ENCODE data around the gene PRMT5. TPM values are rescaled to one million over a fixed set of nuclear protein-coding genes. Genes with fewer than 3 reads are reported as not detected.

PRMT5 gene
- total RNA-seq = 100 to 1,000 TPM in 1 of 2 experiments, 10 to 100 TPM in 1; 85.6 to 100 TPM

- no peak within 1 kb of the TSS for H3K27ac Mint-ChIP-seq
- peaks cover 37% of the 10 kb centered on the region for H3K4me1 Mint-ChIP-seq (ENCODE audit: low read depth)
- H3K27me3 Mint-ChIP-seq = no peaks in the 10 kb centered on the region
- ChIA-PET POLR2A (interaction anchor here (0.6 to 4.4 kb wide), 12 partner anchors 10 to 1404 kb away, joined by 3 to 47 read pairs (median 4); partner anchors contain the start of genes ACIN1, C14orf119, DAD1 and HAUS4), CTCF (interaction anchor here (0.7 to 4.6 kb wide), 34 partner anchors 9 to 1203 kb away, joined by 3 to 45 read pairs (median 5); partner anchors contain the start of genes AJUBA, CDH24, DAD1 and HAUS4)
- H3K4me3 Mint-ChIP-seq = no peak within 1 kb of the TSS
- no peaks in the 10 kb centered on the region for H3K9me3 Mint-ChIP-seq
- H3K36me3 Mint-ChIP-seq = peaks cover 26% of the 10 kb centered on the region
- intact Hi-C loops (cut with micrococcal nuclease) = loop anchor here (1.0 kb wide), 6 partner anchors 10 to 340 kb away; partner anchors contain the start of genes DAD1, LRP10 and RBM23
- peak; percentile 98 for DNase-seq
These were observed at the start of gene PRMT5 for GRCh38 chr14:22929104-22929960. TSS of gene PRMT5 (minus strand) at chr14:22929376. CDS start at chr14:22929361, 15 bp downstream.

- no peaks in the 10 kb centered on the region for H3K9me3 Mint-ChIP-seq
- no peak overlapping the region for H3K27ac Mint-ChIP-seq
- no peaks in the 10 kb centered on the region for H3K27me3 Mint-ChIP-seq
- no peak overlapping the region for H3K4me3 Mint-ChIP-seq
- DNase-seq = no peak
- no peaks in the 10 kb centered on the region for H3K36me3 Mint-ChIP-seq
- intact Hi-C loops (cut with micrococcal nuclease) = no loop called here
- CTCF ChIA-PET = interaction anchor here (1.6 to 8.5 kb wide), 4 partner anchors 6 to 142 kb away, joined by 3 to 201 read pairs (median 70); partner anchors contain the start of genes AJUBA and CDH24
- H3K4me1 Mint-ChIP-seq (ENCODE audit: low read depth) = peaks cover 6% of the 10 kb centered on the region
- POLR2A ChIA-PET = interaction anchor here (0.6 kb wide), 1 partner anchor 417 kb away, joined by 3 read pairs; no protein-coding TSS in a partner anchor
These were observed 49.3 kb upstream of the PRMT5 start for GRCh38 chr14:22978487-22978837.

GRCh38 chr14:22977684-22978486, 48.7 kb upstream of the PRMT5 start:
- intact Hi-C loops (cut with micrococcal nuclease) = no loop called here
- ChIA-PET POLR2A (no interaction called here), CTCF (interaction anchor here (1.1 to 8.5 kb wide), 6 partner anchors 6 to 143 kb away, joined by 3 to 201 read pairs (median 8); partner anchors contain the start of genes AJUBA and CDH24)
- H3K4me3 Mint-ChIP-seq = no peak overlapping the region
- no peak for DNase-seq
- H3K27me3 Mint-ChIP-seq = no peaks in the 10 kb centered on the region
- H3K4me1 Mint-ChIP-seq (ENCODE audit: low read depth) = peaks cover 6% of the 10 kb centered on the region
- H3K36me3 Mint-ChIP-seq = no peaks in the 10 kb centered on the region
- no peak overlapping the region for H3K27ac Mint-ChIP-seq
- no peaks in the 10 kb centered on the region for H3K9me3 Mint-ChIP-seq

- intact Hi-C loops (cut with micrococcal nuclease) = no loop called here
- H3K27ac Mint-ChIP-seq = no peak overlapping the region
- ChIA-PET CTCF (interaction anchor here (1.1 to 8.5 kb wide), 7 partner anchors 7 to 143 kb away, joined by 3 to 201 read pairs (median 5); partner anchors contain the start of genes AJUBA and CDH24), POLR2A (no interaction called here)
- peaks cover 6% of the 10 kb centered on the region for H3K4me1 Mint-ChIP-seq (ENCODE audit: low read depth)
- DNase-seq = no peak
- H3K27me3 Mint-ChIP-seq = no peaks in the 10 kb centered on the region
- no peaks in the 10 kb centered on the region for H3K36me3 Mint-ChIP-seq
- H3K4me3 Mint-ChIP-seq = no peak overlapping the region
- H3K9me3 Mint-ChIP-seq = no peaks in the 10 kb centered on the region
These were observed 48.2 kb upstream of the PRMT5 start for GRCh38 chr14:22977434-22977683.

DNA sequence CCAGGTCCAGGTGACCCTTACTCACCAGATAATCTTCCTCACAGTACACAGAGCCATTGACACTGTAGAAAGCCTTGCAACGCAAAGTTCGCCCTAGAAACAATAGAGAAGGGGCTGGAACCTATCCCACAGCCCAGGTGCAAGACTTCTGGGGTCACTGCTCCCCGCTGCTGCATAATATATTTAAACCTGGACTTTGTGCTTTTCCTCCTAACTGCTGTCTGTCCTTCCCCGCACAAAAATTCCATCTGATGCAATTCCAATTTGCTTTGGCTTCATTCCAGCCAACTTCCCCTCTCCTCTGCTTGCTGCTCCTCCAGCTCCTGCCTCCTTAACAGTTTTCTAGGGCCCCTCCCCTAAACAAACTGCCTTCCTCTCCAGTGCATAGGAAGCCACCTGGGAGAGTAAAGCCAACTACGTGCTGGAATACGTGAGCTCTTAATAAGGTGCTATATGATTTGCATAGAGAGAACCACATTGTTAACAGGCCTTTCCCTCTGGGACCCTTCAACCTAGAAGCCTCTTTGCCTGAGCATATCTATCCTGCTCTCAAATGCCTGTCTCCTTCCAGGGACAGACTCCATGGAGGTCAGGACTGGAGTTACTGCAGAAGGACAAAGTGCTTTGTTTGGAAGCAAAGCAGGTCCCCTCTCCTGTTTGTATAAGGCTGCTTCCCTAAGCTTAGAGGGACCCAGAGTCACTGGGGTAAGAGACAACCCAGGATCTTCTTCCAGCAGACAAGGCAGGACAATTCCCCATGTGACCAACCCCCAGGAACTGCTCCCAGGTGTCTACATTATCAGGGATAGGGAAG, 47.7 kb upstream of the PRMT5 start:
- DNase-seq = no peak
- intact Hi-C loops (cut with micrococcal nuclease) = no loop called here
- CTCF ChIA-PET = interaction anchor here (1.1 to 8.5 kb wide), 7 partner anchors 7 to 144 kb away, joined by 3 to 201 read pairs (median 5); partner anchors contain the start of genes AJUBA and CDH24
- POLR2A ChIA-PET = no interaction called here
- Mint-ChIP-seq H3K27me3 (no peaks in the 10 kb centered on the region), H3K4me3 (no peak overlapping the region), H3K9me3 (no peaks in the 10 kb centered on the region), H3K36me3 (no peaks in the 10 kb centered on the region), H3K27ac (no peak overlapping the region), H3K4me1 (ENCODE audit: low read depth) (peaks cover 6% of the 10 kb centered on the region)

GRCh38 chr14:22974530-22975313, 45.5 kb upstream of the PRMT5 start:
- H3K36me3 Mint-ChIP-seq = no peaks in the 10 kb centered on the region
- no peak overlapping the region for H3K27ac Mint-ChIP-seq
- intact Hi-C loops (cut with micrococcal nuclease) = no loop called here
- no peaks in the 10 kb centered on the region for H3K9me3 Mint-ChIP-seq
- H3K4me1 Mint-ChIP-seq (ENCODE audit: low read depth) = peaks cover 1% of the 10 kb centered on the region
- POLR2A ChIA-PET = no interaction called here
- CTCF ChIA-PET = interaction anchor here (0.7 to 8.5 kb wide), 8 partner anchors 9 to 94 kb away, joined by 3 to 201 read pairs (median 8); partner anchors contain the start of genes AJUBA, CDH24 and HAUS4
- H3K27me3 Mint-ChIP-seq = no peaks in the 10 kb centered on the region
- H3K4me3 Mint-ChIP-seq = no peak overlapping the region
- DNase-seq = no peak

DNA sequence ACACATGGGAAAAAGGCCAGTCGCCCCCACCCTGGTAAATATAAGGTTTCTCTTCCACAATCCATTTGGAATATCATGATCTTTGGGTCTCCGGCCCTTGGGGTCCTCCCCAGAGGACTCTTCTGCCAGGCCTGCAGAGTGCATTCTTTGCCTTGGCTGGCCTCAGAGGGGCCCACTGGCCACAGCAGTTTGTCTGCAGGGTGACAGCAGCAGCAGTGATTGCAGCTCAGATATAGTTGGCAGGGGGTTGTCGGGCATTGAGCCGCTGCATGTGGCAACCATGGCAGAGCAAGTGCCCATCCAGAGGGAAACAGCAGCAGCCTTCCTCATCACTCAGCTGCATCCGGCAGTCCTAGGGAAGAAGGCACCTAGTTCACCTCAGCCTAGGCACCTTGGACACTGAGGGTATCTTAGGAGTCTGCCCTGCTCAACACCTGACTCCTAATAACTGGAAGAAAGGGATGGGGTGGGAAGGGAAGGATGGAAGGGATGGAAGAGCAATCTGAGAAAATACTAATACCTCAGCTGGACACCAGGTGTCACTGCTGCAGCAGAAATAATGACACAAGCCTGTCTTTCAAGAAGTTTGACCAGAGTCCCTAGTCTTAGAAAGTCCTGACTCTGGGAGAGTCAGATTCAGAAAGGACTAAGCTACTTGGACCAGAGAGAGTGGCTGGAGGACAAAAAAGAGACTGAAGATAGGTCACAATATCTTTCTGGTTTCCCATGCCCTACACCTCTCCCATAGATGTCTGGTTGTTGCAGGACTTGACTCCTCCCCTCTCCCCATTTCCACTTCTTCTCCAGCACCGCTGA, 44.2 kb upstream of the PRMT5 start:
- ChIA-PET CTCF (interaction anchor here (0.7 to 8.5 kb wide), 32 partner anchors 9 to 1053 kb away, joined by 3 to 201 read pairs (median 4); partner anchors contain the start of genes ACIN1, AJUBA, C14orf119 and CDH24), POLR2A (interaction anchor here (0.6 kb wide), 1 partner anchor 89 kb away, joined by 3 read pairs; no protein-coding TSS in a partner anchor)
- no peaks in the 10 kb centered on the region for H3K36me3 Mint-ChIP-seq
- no peaks in the 10 kb centered on the region for H3K27me3 Mint-ChIP-seq
- no peak overlapping the region for H3K4me3 Mint-ChIP-seq
- intact Hi-C loops (cut with micrococcal nuclease) = loop anchor here (1.0 kb wide), 2 partner anchors 10 to 85 kb away; no protein-coding TSS in a partner anchor
- peak; percentile 55 for DNase-seq
- no peaks in the 10 kb centered on the region for H3K9me3 Mint-ChIP-seq
- no peak overlapping the region for H3K27ac Mint-ChIP-seq
- H3K4me1 Mint-ChIP-seq (ENCODE audit: low read depth) = no peaks in the 10 kb centered on the region

GRCh38 chr14:22972313-22972930, 43.2 kb upstream of the PRMT5 start:
- ChIA-PET POLR2A (interaction anchor here (0.6 kb wide), 1 partner anchor 17 kb away, joined by 3 read pairs; no protein-coding TSS in a partner anchor), CTCF (interaction anchor here (0.5 to 8.5 kb wide), 34 partner anchors 10 to 1052 kb away, joined by 3 to 201 read pairs (median 4); partner anchors contain the start of genes ACIN1, AJUBA, C14orf119 and CDH24)
- Mint-ChIP-seq H3K27me3 (no peaks in the 10 kb centered on the region), H3K36me3 (no peaks in the 10 kb centered on the region), H3K9me3 (no peaks in the 10 kb centered on the region), H3K4me3 (no peak overlapping the region), H3K27ac (no peak overlapping the region), H3K4me1 (ENCODE audit: low read depth) (no peaks in the 10 kb centered on the region)
- DNase-seq = no peak
- intact Hi-C loops (cut with micrococcal nuclease) = no loop called here

DNA sequence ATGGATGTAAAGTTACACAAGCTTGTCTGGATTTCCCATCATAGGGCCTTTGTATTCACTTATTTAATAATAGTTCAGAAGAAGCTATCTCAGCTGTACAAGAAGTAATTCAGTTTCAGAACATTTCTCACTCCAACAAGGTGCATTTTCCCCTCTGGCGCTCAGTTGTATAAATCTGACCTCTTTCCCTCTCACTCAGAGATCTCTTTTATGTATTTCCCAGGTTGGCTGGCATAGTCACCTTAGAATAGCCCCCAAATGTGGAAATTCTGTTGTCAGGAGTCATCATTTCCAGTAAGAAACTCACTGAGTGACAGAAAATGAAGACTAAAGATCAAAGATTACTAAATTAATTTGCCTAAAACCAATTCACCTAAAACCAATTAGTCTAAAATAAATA, 42.0 kb upstream of the PRMT5 start:
- Mint-ChIP-seq H3K27ac (no peak overlapping the region), H3K36me3 (no peaks in the 10 kb centered on the region), H3K4me3 (no peak overlapping the region), H3K4me1 (ENCODE audit: low read depth) (no peaks in the 10 kb centered on the region), H3K27me3 (no peaks in the 10 kb centered on the region), H3K9me3 (no peaks in the 10 kb centered on the region)
- intact Hi-C loops (cut with micrococcal nuclease) = no loop called here
- ChIA-PET POLR2A (no interaction called here), CTCF (interaction anchor here (0.6 to 8.5 kb wide), 7 partner anchors 13 to 202 kb away, joined by 3 to 201 read pairs (median 4); partner anchors contain the start of gene AJUBA)
- DNase-seq = no peak
